ENCODE measurements around the gene HEMK1. TPM values are rescaled to one million over a fixed set of nuclear protein-coding genes. Genes with fewer than 3 reads are reported as not detected.
A peak's percentile ranks its signal among the peaks of the same experiment; 100 is the strongest.

The HEMK1 gene
- total and polyA plus RNA-seq, 2 of the 8 experiments (the other 6 are each of a cell fraction or from before 2014, with no cell fraction given) = 9.7 to 10.6 TPM

- peak in 1 of 2 experiments; percentile 75; a peak in 1 of 4 replicates for TF ChIP-seq HDAC2 (IDR thresholded peaks at IDR 0.05; ENCODE audit: borderline replicate concordance in 1 of 2, low read depth in 2 of 2, low read length in 2 of 2)
- no peak for TF ChIP-seq CHD7 (IDR thresholded peaks at IDR 0.05; ENCODE audit: insufficient replicate concordance, low read length)
- TF ChIP-seq YY1 (IDR thresholded peaks at IDR 0.05; ENCODE audit: low read depth, low read length) = no peak
- TF ChIP-seq EP300 (IDR thresholded peaks at IDR 0.05; ENCODE audit: borderline replicate concordance in 1 of 2, low read depth in 2 of 2, low read length in 2 of 2) = no peak
- no peak for TF ChIP-seq SP2 (IDR thresholded peaks at IDR 0.05; ENCODE audit: low read length)
- peak; percentile 47; the same call in 1 of the 2 replicates for TF ChIP-seq BACH1 (IDR thresholded peaks at IDR 0.05; ENCODE audit: low read length)
- TF ChIP-seq NANOG (IDR thresholded peaks at IDR 0.05; ENCODE audit: insufficient read depth, low read depth, low read length, poor library complexity, severe bottlenecking) = no peak
- TF ChIP-seq JUN (IDR thresholded peaks at IDR 0.05; ENCODE audit: low read depth, low read length) = 0 out of 2 replicates have a peak, but pooled peaks have one; percentile 3
- TF ChIP-seq RAD21 (IDR thresholded peaks at IDR 0.05 in 1 of 2, conservative IDR thresholded peaks at IDR 0.05 in 1 of 2; ENCODE audit: low read depth in 2 of 2, low read length in 2 of 2) = no peak
These were observed at the start of gene HEMK1 (continued) for GRCh38 chr3:50568947-50569749.
